Vagina (tissue), 2 donors: ENCODE measurements around the gene CMTM3.

Experiments
- CTCF ChIP-seq, 3 experiments: fragments of 450-650 bp in 2 of 3; fragments of 200-600 bp in 1 of 3; sonication (generic) in 1 of 3; IDR thresholded peaks; one replicate each; pipeline ENCODE4 v1.5.1; 2017 to 2019; ENCODE audit warnings: antibody characterized with exemption in 3 of 3, mild to moderate bottlenecking in 2 of 3, moderate library complexity in 2 of 3
- POLR2A ChIP-seq, 2 donors: fragments of 450-650 bp; IDR thresholded peaks; one replicate each; pipeline ENCODE4 v1.6.1; 2017; ENCODE audit warnings: antibody characterized with exemption in 2 of 2, mild to moderate bottlenecking in 2 of 2, moderate library complexity in 2 of 2
- POLR2AphosphoS5 ChIP-seq, 2 donors: sonication (generic); formaldehyde crosslinking; IDR thresholded peaks; one replicate each; pipeline ENCODE4 v1.9.0; 2017; ENCODE audit warnings: antibody characterized with exemption in 2 of 2, mild to moderate bottlenecking in 2 of 2, low read depth in 1 of 2; ENCODE audit not compliant: insufficient read depth in 1 of 2

DNA sequence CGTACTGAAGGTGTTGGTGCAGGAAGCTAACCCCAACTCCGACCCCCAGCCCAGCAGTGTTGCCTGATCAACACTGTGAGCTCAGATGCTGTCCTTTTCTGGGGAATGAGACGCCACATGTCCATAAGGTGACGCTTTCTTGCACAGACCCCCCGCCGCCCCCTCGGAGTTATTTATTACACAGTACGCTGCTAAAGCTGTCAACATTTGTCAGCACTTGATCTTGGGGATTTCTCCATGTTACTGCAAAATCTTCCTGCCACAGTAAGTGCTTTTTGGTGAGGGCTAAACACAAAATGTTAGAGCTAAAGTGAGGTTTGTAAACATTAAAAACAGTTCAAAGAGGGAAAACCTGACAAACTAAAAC is 15.9 kb downstream of the CMTM3 start:
- TF ChIP-seq CTCF (IDR thresholded peaks at IDR 0.05), result no peak
- no peak for TF ChIP-seq POLR2A (IDR thresholded peaks at IDR 0.05)
- no peak for TF ChIP-seq POLR2AphosphoS5 (IDR thresholded peaks at IDR 0.05; ENCODE audit: insufficient read depth in 1 of 2, low read depth in 1 of 2)
